SHP77 treated with DMSO at 0.1 percent for 48 hours (cell line): Measurements from ENCODE around the gene LHFPL2.

Source experiments
- DNase-seq: peaks from one replicate; lab custom pipeline; 2025; lab: John Stamatoyannopoulos, UW

The LHFPL2 gene

GRCh38 chr5:78503958-78504653 lies 144.5 kb downstream of the LHFPL2 start:
- no peak for DNase-seq

GRCh38 chr5:78501411-78502352 lies 146.9 kb downstream of the LHFPL2 start:
- no peak for DNase-seq

GRCh38 chr5:78500871-78501270 lies 147.7 kb downstream of the LHFPL2 start:
- no peak for DNase-seq

- DNase-seq, result no peak
Observed at GRCh38 chr5:78500028-78500427, 148.5 kb downstream of the LHFPL2 start.

- DNase-seq, result no peak
Observed at GRCh38 chr5:78499485-78499884, 149.1 kb downstream of the LHFPL2 start.

- no peak for DNase-seq
Observed at GRCh38 chr5:78497573-78498533, 150.7 kb downstream of the LHFPL2 start.

GRCh38 chr5:78496373-78496772 lies 152.2 kb downstream of the LHFPL2 start:
- no peak for DNase-seq

- DNase-seq, result no peak
Observed at GRCh38 chr5:78495800-78496199, 152.8 kb downstream of the LHFPL2 start.

GRCh38 chr5:78492650-78493049 lies 155.9 kb downstream of the LHFPL2 start:
- no peak for DNase-seq

- no peak for DNase-seq
Observed at GRCh38 chr5:78492224-78492623, 156.3 kb downstream of the LHFPL2 start.

- no peak for DNase-seq
Observed at GRCh38 chr5:78490709-78491485, 157.7 kb downstream of the LHFPL2 start.

GRCh38 chr5:78487846-78488245 lies 160.7 kb downstream of the LHFPL2 start:
- DNase-seq, result no peak

GRCh38 chr5:78486218-78486617 lies 162.4 kb downstream of the LHFPL2 start:
- no peak for DNase-seq

GRCh38 chr5:78483809-78484521 lies 164.6 kb downstream of the LHFPL2 start:
- no peak for DNase-seq

- DNase-seq, result no peak
Observed at GRCh38 chr5:78482948-78483347, 165.6 kb downstream of the LHFPL2 start.

- no peak for DNase-seq
Observed at GRCh38 chr5:78476795-78477194, 171.8 kb downstream of the LHFPL2 start.

GRCh38 chr5:78475370-78475769 lies 173.2 kb downstream of the LHFPL2 start:
- DNase-seq, result no peak

GRCh38 chr5:78473751-78474150 lies 174.8 kb downstream of the LHFPL2 start:
- no peak for DNase-seq

- DNase-seq, result no peak
Observed at GRCh38 chr5:78472469-78473106, 176.0 kb downstream of the LHFPL2 start.

- DNase-seq, result no peak
Observed at GRCh38 chr5:78471896-78472295, 176.7 kb downstream of the LHFPL2 start.
